SH-SY5Y (cell line): ENCODE measurements around the gene MAN2C1.

Source experiments
- GATA2 ChIP-seq: IDR thresholded peaks from 2 replicates; pipeline ENCODE4 v1.6.1; 2011; ENCODE audit warnings: mild to moderate bottlenecking, low read depth, low read length
- GATA3 ChIP-seq: IDR thresholded peaks from 2 replicates; pipeline ENCODE4 v1.6.1; 2011; ENCODE audit warnings: low read depth, mild to moderate bottlenecking, low read length, moderate library complexity

DNA sequence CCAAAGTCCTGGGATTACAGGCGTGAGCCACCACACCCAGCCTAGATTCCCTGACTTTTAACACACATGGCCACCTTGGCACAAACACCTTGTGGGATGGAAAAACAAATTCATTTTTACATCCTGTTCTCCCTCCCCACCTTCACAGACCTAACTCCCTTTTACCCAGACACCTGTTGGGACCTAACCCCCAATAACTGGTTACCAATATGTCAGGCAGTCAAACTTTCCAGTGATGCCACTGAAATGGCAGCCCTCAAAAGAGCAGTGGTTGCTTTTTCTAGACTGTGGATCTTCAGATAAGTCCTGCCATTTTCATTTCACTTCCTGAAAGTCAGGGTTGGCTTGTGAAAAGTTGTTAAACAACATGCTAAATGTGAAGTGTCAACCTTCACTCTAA is 48.2 kb upstream of the MAN2C1 start:
- TF ChIP-seq GATA2 (no peak), GATA3 (no peak)
